ENCODE data around the gene ORC3.
"Not testable (repeated sequence)": the region's sequence is repeated elsewhere in the genome, so short reads cannot be mapped to it uniquely, and the experiment has no call there.

ORC3 gene

DNA sequence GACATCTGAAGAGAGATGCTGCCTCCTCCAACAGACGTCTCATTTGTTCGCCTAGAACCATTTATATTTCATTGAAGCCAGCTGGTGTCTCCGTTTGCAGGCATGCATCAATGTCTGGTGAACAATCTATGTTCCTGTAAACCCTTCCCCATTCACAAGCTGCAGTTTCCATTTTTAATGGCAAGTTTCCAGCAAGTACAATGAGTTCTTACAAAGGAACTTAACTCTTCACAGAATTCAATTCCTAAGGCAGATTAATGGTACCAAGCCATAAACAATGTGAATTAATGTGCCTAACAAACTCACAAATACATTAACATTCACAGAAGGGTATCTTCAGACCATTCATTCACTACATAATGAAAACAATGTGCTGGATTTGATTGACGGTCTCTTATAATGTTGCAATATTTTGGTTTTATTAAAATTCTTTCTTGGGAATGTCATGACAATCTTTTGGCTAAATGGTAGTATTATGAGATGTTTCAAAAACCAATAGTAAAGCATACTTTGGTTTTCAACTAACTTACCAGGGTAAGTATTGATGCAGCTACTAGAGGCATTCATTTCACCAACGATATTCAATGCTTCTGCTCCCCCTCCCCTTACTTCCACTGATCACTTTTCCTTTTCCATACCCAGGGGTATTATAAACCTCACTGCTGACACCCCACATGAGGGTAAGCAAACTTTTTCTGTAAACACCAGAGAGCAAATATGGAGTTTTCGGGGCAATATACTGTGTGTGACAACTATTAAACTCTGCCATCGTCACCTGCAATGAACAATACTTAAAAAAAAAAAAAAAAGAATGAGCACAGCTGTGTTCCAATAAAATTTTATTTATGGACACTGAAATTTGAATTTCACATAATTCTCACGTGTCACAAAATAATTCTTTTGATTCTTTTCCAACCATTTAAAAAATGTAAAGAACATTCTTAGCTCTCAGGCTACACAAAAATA lies 107.9 kb downstream of the ORC3 start:
- peak; percentile 97 to 98 for DNase-seq (ENCODE audit: low read depth in 2 of 2)

DNA sequence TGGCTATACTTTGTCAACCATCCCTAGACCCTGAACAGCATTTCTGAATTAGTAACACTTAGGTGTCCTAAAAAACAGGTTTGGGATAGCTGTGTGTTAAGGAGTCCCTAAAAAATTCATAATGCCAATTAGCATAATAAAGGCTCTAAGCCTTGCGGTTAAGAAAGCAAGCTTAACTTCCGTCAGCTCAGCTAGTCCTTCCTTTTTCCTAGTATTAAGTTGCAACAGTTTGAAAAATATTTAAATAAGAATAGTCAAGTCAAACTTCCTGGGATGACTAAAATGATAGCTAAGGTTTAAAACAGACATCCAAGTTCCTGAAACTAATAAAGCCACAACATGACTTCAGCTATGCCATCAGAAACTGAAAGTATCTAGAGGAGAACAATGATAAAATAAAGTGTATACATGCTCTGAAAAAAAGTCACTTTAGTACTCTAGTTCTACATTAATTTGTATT lies 108.6 kb downstream of the ORC3 start:
- no peak for DNase-seq (ENCODE audit: low read depth in 2 of 2)

DNA sequence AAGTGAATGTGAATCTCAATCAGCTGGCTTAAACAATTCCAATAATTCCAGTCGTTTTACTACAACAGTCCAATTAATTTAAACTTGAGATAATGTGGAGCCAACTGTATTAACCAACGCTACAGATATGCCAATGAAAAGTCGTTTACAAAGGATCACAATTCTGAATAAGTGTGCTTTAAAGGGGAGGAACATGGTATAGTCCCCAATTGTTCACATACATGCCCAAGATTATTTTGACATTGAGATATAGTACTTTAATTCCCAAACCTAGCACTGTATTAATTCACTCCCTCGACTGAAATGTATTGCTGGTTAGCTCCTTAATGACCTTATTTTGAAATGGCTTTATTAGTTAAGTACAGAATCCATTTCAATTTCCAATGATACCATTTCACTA lies 109.6 kb downstream of the ORC3 start:
- no peak for DNase-seq (ENCODE audit: low read depth in 2 of 2)

DNA sequence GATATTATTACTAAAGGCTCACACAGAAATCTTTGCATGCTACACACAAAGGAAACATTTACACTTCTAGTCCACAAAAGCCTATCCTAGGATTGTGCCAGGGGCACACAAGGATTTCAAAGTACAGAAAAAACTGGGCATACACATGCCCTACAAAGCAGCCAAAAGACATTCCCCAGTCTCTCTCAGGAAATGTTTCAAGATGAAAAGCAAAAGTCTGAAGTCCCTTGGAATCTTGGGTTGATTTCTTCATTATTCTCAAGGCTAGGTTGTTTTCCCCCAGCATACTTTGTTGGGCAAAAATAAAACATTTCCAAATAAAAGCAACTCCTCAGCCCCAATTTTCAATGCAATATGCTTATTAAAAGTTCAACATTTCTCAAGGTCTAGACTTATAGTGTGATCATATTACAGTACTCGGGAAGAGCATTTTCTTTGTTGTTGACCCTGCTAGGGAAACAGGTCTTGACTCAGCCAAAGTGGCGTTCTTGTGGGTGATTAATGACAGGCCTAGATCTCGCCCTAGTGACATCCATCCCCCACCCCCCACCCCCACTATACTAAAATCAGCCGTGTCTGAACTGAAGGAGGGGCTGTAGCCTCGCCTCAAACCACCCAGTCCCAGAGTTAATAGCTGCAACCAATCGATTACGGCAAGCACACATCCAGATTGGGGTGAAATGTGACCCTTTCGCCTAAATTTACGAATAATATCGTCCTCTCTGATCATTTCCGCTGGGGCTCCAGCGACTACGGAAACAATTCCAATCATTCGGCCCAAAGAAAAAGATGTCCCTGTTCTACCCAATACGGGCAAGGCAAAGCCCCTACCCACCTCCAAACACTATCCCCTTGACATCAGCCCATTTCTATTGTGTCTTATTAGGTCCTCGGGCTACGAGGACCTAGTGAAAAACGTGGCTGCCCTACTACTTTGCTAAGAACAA lies 110.7 kb downstream of the ORC3 start:
- DNase-seq (ENCODE audit: low read depth in 2 of 2) = no peak

DNA sequence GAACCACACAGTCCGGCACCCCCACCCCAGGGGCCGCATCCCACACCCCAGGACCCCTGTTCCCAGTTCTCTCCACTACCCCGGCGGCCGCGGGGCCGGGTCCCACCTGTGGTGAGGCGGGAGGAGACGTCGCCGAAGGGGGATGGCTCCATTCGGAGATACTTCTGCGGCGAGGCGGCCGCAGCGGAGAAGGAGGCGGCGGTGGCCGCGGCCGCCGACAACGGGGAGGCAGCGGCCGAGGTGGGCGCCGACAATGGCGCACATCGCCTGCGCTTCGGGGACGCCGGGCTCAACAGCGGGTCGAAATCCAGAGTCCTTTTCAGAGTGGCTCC lies 111.4 kb downstream of the ORC3 start:
- no peak for DNase-seq (ENCODE audit: low read depth in 2 of 2)

DNA sequence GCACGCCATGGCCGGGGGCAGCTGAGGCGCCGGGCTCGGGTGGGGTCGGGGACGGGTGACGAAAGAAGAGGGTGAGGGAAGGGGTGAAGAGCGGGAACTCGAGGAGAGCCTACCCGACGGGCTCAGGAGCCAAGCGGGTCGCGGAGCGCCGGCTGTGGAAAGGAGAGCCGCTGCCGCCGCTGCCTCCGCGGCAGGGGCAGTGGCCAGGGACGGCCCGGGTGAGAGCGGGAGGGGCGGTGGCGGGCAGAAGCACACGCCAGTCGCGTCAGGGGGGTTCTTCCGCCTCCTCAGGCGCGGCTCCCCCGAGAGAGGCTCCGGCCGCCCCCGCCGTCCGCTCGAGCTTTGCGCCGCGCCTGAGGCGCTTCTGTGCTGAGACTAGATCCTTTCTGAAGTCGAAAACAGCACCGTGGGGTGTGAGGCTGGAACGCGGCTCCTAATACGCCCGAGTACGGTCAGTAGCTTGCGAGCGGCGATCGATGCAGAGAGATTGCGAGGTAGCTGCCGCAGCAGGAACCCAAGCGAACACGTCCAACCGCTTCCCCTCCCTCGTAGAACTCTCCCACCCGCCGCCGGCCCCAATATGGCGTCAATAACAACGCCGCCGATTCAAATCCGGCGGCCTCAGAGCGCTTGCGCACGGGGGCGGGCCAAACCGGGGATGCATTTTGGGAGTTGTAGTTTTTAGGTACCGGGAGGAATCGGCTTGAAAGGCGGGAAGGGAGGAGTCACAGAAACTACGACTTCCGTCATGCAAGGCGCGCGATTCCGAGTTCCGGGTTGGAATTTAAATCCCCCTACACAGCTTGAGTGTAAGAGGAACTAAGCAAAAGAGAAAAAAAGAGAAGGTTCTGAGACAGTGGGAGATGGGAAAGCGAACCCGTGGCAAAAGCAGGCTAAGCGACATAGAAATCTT lies 112.0 kb downstream of the ORC3 start, which contains the start of gene AKIRIN2:
Gene AKIRIN2 (minus strand): TSS at position 558 of the 913 bp plus-strand sequence. CDS start 549 bp downstream, at position 9.
- DNase-seq (ENCODE audit: low read depth in 2 of 2) = peak; percentile 97 to 98

DNA sequence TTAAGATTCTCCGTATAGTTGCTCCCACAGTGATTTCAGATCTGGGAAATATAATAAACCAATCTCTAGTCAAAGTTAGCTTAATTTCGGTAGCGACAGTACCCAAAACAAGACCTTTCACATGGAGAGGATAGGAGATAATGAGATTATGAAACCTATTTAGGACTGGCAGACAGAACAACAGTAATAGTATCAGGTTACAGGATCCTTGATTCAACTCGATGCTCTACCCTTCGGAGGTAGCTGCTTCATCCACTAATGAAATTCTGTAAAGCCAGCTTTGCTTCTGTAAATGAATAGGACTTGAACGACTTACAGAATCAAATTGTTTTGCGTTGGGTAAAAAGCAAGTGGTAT lies 112.6 kb downstream of the ORC3 start:
- no peak for DNase-seq (ENCODE audit: low read depth in 2 of 2)

DNA sequence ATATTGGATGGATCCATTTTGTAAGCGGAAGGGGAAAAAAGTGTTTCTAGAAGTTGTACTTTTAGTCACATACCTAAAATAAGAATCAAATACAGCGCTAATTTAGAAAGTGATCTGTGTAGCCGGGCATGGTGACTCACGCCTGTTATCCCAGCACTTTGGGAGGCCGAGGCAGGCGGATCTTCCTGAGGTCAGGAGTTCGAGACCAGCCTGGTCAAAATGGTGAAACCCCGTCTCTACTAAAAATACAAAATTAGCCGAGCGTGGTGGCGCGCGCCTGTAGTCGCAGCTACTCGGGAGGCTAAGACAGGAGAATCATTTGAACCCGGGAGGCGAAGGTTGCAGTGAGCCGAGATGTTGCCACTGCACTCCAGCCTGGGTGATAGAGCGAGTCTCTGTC lies 113.1 kb downstream of the ORC3 start:
- not testable (repeated sequence) for DNase-seq (ENCODE audit: low read depth in 2 of 2)

DNA sequence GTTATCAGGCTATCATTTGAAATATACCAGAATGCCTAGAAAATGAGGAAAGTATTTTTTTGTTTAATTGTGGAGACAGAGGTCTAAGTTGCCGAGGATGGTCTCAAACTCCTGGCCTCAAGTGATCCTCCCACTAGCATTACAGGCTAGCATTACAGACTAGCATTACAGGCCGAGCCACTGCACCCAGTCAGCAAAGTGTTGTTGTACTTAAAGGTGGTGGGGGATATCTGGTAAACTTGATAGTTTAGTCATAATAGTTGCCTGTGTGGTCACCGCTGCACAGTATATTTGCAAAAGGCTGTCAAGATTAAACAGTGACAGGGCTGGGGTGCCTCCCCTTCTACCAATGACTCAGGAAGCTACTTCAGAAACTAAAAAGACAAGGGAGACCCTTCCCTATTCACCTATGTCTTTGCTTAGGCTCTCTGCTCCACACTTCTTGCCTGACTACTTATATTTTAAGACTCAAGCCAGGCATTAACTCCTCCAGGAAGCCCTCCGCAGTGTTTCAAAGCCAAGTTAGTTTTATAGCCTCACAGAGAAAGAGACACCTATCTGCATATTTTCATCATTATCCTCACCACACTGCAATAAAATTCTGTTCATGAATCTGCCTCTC lies 115.2 kb downstream of the ORC3 start:
- no peak for DNase-seq (ENCODE audit: low read depth in 2 of 2)

DNA sequence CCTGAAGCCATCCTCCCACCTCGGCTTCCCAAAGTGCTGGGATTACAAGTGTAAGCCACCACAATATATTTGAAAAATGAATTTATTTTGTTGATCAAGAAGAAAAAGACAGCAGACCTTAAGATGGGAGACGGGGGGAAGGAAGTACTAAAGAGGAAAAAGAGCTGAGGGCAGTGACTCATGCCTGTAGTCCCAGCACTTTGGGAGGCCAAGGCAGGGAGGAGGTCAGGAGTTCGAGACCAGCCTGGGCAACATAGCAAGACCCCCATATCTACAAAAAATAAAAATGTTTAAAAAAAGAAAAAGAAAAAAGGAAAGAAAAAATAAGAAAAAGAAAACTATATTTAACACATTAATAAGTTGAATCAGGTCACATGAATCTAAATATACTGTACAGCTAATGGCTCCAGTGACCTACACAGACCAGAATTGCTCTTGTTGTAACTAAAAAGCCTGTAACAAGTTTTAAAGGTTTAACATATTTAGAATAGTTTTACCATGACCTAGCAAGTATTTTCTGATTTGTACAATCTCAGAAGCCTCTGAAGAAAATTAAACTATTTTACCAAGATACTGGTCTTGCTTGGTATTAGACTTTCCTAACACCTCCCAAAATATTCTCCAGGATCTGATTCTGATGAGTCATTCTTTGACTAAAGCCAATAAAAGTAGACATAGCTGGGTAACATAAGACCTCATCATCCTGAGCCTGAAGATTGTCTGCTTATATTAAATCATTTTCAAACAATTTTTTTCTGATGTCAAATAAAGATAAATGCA lies 116.4 kb downstream of the ORC3 start:
- DNase-seq (ENCODE audit: low read depth in 2 of 2) = peak in 1 of 2 experiments; percentile 62

DNA sequence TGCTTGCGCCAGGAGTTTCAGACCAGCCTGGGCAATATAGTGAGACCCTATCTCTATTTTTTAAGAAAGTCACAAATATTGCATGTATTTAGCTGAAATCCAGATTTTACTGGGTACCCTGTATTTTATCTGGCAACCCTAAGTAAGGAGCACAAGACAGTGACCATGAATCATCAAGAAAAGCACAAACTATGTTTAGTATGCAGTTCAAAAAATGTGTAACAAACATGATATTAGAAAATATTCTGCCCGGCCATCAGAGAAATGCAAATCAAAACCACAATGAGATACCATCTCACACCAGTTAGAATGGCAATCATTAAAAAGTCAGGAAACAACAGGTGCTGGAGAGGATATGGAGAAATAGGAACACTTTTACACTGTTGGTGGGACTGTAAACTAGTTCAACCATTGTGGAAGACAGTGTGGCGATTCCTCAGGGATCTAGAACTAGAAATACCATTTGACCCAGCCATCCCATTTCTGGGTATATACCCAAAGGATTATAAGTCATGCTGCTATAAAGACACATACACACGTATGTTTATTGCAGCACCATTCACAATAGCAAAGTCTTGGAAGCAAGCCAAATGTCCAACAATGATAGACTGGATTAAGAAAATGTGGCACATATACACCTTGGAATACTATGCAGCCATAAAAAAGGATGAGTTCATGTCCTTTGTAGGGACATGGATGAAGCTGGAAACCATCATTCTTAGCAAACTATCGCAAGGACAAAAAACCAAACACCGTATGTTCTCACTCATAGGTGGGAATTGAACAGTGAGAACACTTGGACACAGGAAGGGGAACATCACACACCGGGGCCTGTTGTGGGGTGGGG lies 118.9 kb downstream of the ORC3 start:
- DNase-seq (ENCODE audit: low read depth in 2 of 2) = not testable (repeated sequence)

DNA sequence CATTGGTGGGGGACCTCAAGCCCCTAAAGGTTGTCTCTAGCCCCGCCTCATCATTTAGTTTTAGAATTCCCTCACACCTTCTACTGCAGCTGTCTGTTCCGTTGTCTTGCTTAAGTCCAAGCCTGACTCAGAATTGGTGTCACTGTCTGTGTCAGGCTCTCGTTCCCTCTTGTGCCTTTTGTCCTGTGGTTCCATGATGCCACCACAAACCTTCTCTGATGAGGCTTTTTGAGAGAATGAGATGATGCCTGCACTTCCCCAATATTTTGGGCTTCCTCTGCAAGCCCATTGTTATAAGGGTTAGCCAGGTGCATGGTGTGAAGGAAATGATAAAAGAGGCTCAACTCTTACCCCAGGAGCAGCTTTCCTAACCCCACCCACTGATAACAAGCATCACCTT lies 120.2 kb downstream of the ORC3 start:
- no peak for DNase-seq (ENCODE audit: low read depth in 2 of 2)

DNA sequence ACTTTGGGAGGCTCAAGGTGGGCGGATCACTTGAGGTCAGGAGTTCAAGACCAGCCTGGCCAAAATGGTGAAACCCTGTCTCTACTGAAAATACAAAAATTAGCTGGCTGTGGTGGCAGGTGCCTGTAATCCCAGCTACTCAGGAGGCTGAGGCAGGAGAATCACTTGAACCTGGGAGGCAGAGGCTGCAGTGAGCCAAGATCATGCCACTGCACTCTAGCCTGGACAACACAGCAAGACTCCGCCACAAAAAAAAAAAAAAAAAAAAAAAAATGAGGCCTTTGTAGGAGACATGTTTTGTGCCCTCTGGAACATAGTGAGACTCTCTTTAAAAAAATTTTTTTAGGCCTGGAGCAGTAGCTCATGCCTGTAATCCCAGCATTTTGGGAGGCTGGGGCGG lies 122.8 kb downstream of the ORC3 start:
- DNase-seq (ENCODE audit: low read depth in 2 of 2) = not testable (repeated sequence)

DNA sequence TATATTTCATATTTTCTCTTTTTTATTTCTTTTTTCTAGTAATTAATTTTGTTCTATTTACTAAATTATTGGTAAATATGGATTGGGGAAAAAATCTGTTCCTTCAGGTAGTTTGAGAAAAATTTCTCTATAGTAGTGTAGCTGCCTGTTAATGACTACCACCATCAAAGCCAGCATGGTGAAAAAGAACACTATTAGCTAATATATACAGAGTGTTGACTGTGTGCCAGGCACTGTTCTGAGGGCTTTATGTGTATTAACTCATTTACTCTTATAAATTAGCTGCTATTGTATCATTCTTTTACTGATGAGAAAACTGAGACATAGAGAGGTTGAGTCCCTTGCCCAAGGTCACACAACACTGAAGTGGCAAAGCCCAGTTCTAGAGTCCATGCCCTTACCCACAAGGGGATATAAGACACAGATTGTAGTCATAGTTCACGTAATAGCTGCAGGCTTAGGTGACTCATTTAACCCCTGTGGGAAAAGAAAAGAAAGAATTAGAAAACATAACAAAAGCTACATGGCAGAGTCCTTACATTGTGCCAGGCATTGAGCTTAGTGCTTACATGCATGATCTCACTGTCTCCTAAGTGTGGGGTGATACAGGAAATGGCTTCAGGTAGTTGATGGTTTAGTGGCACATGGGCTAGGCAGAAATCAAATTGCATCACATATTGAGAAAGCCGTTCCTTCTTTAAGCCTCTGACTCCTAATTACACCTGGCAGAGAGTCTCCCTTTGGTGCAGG lies 124.3 kb downstream of the ORC3 start:
- no peak for DNase-seq (ENCODE audit: low read depth in 2 of 2)
